C4-2B (cell line): Measurements from ENCODE around the gene PTPRN2.

ENCODE experiments used
- ZFX ChIP-seq: fragments of 450-650 bp; IDR thresholded peaks from 2 replicates; pipeline ENCODE4 v1.6.1; 2017
- TF ChIP-seq, protein P1 (sequence below): fragments of 450-650 bp; conservative IDR thresholded peaks from 2 replicates; pipeline ENCODE4 v1.5.1; 2017; ENCODE audit warnings: mild to moderate bottlenecking

DNA sequence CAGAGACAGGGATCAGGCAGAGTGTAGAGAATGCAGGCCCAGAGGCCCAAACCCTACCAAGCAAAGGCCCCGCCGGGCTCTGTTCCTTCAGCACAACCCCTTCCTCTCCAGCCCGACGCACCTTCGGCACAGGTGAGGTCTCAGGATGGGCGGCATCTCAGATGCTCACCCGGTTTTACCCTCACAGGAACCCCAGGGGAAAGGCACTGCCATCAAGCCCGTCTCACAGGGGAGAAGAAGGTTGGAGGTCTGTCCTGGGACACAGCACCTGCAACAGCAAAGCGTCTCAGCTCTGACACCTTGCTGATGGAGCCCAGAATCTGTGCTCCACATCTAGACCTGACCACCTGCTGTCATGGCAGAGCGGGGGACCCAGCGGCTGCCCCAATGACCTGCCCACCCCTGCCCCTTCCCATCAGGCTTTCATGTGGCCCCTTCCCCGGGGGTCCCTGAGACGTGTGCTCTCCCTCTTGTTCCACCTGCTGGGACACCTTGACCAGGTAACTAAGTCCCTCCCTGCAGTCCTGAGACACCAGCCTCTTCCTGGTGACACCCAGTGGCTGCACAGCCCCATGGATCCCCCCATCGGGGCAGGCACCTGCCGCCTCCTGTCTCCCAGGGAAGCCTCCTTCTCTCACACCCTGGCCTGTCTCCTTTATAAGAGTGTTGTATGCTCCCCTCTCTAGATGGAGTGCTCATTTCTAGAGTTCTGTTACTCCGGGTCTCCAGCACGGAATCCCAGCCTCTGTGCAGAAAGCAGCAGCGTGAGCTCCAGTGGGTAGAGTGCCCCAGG, 935.3 kb downstream of the PTPRN2 start:
- TF ChIP-seq, protein P1, sequence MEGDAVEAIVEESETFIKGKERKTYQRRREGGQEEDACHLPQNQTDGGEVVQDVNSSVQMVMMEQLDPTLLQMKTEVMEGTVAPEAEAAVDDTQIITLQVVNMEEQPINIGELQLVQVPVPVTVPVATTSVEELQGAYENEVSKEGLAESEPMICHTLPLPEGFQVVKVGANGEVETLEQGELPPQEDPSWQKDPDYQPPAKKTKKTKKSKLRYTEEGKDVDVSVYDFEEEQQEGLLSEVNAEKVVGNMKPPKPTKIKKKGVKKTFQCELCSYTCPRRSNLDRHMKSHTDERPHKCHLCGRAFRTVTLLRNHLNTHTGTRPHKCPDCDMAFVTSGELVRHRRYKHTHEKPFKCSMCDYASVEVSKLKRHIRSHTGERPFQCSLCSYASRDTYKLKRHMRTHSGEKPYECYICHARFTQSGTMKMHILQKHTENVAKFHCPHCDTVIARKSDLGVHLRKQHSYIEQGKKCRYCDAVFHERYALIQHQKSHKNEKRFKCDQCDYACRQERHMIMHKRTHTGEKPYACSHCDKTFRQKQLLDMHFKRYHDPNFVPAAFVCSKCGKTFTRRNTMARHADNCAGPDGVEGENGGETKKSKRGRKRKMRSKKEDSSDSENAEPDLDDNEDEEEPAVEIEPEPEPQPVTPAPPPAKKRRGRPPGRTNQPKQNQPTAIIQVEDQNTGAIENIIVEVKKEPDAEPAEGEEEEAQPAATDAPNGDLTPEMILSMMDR, result no peak
- TF ChIP-seq ZFX, result no peak
